Measurements from ENCODE around the gene MGAT4B. TPM values are rescaled to one million over a fixed set of nuclear protein-coding genes. Genes with fewer than 3 reads are reported as not detected.

Gene MGAT4B
- total RNA-seq, 1 donor from 2014 or later = 278 TPM

DNA sequence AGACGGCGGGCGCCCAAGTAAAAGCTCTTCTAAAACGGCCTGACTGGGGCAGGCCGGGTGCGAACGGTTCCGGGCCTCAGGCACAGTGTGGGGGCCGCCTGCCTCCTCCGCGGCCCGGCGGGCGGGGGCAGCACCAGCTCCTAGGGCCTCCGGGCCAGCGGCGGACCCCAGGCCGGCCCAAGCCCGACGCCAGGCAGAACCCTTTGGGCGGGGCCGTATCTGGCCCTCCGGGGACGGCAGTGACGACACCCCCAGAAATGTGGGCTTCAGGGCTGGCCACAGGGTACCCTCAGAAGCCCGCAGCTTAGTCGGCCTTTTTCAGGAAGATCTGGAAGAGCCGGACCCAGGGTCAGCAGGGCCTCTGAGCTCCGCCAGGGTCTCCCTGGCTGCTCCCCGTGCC, 8.9 kb downstream of the MGAT4B start:
- no peak for DNase-seq (ENCODE audit: low read depth)
- H3K4me3 ChIP-seq (ENCODE audit: low read depth, low read length) = no peak overlapping the region
- TF ChIP-seq CTCF (conservative IDR thresholded peaks at IDR 0.05; ENCODE audit: low read depth, low read length) = no peak

- TF ChIP-seq CTCF (conservative IDR thresholded peaks at IDR 0.05; ENCODE audit: low read depth, low read length) = no peak
- H3K4me3 ChIP-seq (ENCODE audit: low read depth, low read length) = peak overlapping the region; percentile 61
- DNase-seq (ENCODE audit: low read depth) = no peak
Observed at GRCh38 chr5:179796877-179797608, 9.6 kb downstream of the MGAT4B start.

GRCh38 chr5:179795863-179796833, 10.5 kb downstream of the MGAT4B start:
- peak; percentile 58 for TF ChIP-seq CTCF (conservative IDR thresholded peaks at IDR 0.05; ENCODE audit: low read depth, low read length)
- DNase-seq (ENCODE audit: low read depth) = no peak
- peak overlapping the region; percentile 61 for H3K4me3 ChIP-seq (ENCODE audit: low read depth, low read length)

DNA sequence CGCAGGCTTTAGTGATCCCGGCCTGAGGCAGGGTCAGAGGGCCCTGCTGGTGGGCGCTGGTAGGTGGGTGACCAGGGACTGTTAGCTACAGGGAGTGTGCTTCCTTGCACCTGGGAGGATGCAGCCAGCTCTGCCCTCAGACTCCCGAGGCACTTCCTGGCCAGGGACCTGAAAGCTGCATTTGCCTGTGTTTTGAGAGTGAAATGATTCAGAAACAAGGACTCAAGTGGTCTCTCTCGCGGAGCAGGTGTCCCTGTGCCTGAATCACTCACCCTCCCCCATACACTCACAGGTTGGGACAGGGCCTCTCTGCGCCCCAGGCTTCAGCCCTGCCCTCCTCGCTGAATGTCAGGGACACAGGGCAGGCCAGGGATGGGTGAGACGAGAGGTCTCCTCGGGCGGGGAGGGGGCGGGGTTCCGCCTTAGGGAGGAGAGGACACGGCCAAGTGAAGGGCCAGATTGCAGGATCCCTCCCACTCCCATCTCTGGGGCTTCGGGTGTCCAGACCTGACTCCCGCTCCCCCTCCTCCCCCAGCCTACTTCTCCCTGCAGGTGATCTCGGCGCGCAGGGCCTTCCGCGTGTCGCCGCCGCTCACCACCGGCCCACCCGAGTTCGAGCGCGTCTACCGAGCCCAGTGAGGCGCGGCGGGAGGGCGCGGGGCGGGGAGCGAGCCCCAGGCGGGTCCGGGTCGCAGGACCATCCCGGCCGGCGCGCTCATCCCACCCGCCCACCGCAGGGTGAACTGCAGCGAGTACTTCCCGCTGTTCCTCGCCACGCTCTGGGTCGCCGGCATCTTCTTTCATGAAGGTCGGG, 11.4 kb downstream of the MGAT4B start:
- no peak for DNase-seq (ENCODE audit: low read depth)
- H3K4me3 ChIP-seq (ENCODE audit: low read depth, low read length) = peak overlapping the region; percentile 61
- no peak for TF ChIP-seq CTCF (conservative IDR thresholded peaks at IDR 0.05; ENCODE audit: low read depth, low read length)

GRCh38 chr5:179794575-179794974, 12.1 kb downstream of the MGAT4B start:
- TF ChIP-seq CTCF (conservative IDR thresholded peaks at IDR 0.05; ENCODE audit: low read depth, low read length) = no peak
- H3K4me3 ChIP-seq (ENCODE audit: low read depth, low read length) = no peak overlapping the region

GRCh38 chr5:179794171-179794570, 12.5 kb downstream of the MGAT4B start:
- DNase-seq (ENCODE audit: low read depth) = no peak
- no peak overlapping the region for H3K4me3 ChIP-seq (ENCODE audit: low read depth, low read length)
- TF ChIP-seq CTCF (conservative IDR thresholded peaks at IDR 0.05; ENCODE audit: low read depth, low read length) = no peak

More at GRCh38 chr5:179794575-179794974, 12.1 kb downstream of the MGAT4B start:
- DNase-seq (ENCODE audit: low read depth) = no peak
